Activated CD4-positive, alpha-beta T cell treated with anti-CD3 and anti-CD28 coated beads, Interleukin-2, amount 50 U/mL, for 1 hour (primary cell): ENCODE measurements around the gene ZGRF1.
"Not testable (repeated sequence)": the region's sequence is repeated elsewhere in the genome, so short reads cannot be mapped to it uniquely, and the experiment has no call there.

Experiments used
- DNase-seq: peaks from one replicate; pipeline ENCODE4 v3.0.0-alpha.2; 2020

ZGRF1 gene, protein sequence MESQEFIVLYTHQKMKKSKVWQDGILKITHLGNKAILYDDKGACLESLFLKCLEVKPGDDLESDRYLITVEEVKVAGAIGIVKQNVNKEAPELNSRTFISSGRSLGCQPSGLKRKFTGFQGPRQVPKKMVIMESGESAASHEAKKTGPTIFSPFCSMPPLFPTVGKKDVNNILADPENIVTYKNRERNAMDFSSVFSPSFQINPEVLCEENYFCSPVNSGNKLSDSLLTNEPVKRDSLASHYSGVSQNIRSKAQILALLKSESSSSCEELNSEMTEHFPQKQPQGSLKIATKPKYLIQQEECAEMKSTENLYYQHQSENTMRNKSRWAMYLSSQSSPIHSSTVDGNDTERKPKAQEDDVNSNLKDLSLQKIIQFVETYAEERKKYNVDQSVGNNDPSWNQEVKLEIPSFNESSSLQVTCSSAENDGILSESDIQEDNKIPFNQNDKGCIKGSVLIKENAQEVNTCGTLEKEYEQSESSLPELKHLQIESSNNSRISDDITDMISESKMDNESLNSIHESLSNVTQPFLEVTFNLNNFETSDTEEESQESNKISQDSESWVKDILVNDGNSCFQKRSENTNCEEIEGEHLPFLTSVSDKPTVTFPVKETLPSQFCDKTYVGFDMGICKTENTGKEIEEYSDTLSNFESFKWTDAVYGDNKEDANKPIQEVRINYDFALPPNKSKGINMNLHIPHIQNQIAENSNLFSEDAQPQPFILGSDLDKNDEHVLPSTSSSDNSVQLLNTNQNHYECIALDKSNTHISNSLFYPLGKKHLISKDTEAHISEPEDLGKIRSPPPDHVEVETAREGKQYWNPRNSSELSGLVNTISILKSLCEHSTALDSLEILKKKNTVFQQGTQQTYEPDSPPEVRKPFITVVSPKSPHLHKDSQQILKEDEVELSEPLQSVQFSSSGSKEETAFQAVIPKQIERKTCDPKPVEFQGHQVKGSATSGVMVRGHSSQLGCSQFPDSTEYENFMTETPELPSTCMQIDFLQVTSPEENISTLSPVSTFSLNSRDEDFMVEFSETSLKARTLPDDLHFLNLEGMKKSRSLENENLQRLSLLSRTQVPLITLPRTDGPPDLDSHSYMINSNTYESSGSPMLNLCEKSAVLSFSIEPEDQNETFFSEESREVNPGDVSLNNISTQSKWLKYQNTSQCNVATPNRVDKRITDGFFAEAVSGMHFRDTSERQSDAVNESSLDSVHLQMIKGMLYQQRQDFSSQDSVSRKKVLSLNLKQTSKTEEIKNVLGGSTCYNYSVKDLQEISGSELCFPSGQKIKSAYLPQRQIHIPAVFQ (N-terminal part only)

GRCh38 chr4:112636688-112637551, at the start of gene ZGRF1, which contains the start of gene LARP7:
Gene ZGRF1 (minus strand): TSS chr4:112636909. CDS start chr4:112633176, 3,733 bp downstream.
Gene LARP7 (plus strand): TSS chr4:112637143. CDS start chr4:112644670, 7,527 bp downstream.
- DNase-seq = peak; percentile 97

DNA sequence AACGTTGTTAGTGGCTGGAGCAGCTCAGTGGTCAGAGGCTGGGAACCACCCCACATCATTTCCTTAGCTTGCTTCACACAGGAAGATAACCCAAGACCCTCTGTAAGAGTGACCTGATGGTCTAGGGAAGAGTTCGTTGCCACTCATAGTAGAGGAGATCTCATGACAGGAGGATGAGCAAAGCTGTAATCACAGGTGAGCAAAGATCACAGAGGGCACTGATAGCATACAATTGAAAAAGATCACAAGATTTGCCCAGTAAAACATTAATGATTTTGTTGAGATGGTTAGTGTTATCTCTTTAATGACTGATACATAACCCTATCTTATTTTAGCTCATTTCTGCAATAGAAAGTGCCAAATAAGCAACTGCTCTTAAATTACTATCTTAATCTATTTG, 44.3 kb upstream of the ZGRF1 start:
- no peak for DNase-seq

GRCh38 chr4:112677519-112678091, 40.9 kb upstream of the ZGRF1 start:
- DNase-seq = no peak

DNA sequence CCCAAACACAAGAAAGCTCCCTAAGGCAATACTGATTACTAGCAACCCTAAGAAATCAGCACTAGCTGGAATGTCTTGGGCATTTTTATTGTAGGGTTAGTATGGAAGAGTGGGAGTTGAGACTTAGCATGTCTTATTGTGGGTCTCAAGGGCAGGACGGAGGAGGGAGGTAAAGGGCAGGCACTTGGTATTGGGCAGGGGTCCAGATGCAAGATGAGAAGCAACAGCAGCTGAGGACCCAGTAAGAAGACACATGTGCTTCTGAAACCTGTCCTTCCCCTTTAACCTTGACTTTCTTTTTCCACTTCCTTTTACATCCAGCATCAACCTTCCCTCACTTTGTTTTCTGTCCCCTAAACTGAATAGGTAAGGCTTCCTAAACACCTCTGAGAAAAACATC, 37.7 kb upstream of the ZGRF1 start:
- DNase-seq = no peak

- no peak for DNase-seq
These were observed 37.0 kb upstream of the ZGRF1 start for GRCh38 chr4:112673686-112674085.

- DNase-seq = no peak
These were observed 36.4 kb upstream of the ZGRF1 start for GRCh38 chr4:112673076-112673475.

GRCh38 chr4:112668131-112668530, 31.4 kb upstream of the ZGRF1 start:
- DNase-seq = no peak

- DNase-seq = no peak
These were observed 27.9 kb upstream of the ZGRF1 start for GRCh38 chr4:112664611-112665010.

- not testable (repeated sequence) for DNase-seq
These were observed 19.4 kb upstream of the ZGRF1 start for GRCh38 chr4:112656115-112656514.

DNA sequence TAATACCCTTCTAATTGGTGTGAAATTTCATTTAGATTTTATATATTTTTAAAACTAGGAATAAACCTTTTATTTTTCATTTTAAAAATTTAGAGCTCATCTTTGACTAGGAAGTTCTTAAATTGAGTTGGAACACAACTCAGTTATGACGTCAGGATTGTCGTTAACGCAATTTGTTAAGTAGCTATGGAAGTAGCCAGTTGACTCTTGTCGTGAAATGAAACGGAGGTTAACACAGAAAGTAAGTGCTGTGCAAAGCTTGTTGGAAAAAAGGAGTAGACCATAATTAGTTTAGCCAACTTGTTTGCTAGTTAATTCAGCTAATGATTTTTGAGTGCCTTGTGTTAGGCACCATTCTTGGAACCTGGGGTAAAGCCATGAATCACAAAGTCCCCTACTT, 18.6 kb upstream of the ZGRF1 start:
- DNase-seq = no peak

GRCh38 chr4:112652216-112652615, 15.5 kb upstream of the ZGRF1 start:
- no peak for DNase-seq

DNA sequence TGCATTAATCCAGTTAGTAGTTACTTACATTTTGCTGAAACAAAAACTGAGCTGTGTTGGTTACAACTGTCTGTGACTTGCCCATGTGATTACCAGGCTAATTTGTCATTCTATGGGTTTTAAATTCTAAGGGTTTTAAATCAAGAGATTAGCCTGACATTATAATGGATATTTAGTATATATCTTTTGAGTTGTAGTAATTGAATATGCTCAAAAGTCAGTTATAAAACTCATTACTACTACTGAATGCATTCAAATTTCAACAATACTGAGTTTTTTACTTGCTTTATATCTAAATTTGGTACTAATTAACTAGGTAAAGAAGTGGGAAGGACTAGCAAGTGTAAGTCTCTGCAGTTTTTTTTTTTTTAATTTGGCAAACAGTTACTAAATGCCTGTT, 14.9 kb upstream of the ZGRF1 start:
- no peak for DNase-seq

- no peak for DNase-seq
These were observed 13.6 kb upstream of the ZGRF1 start for GRCh38 chr4:112650332-112650731.

- no peak for DNase-seq
These were observed 12.3 kb upstream of the ZGRF1 start for GRCh38 chr4:112649055-112649408.

- DNase-seq = no peak
These were observed 11.8 kb upstream of the ZGRF1 start for GRCh38 chr4:112648263-112649054.

- no peak for DNase-seq
These were observed 11.1 kb upstream of the ZGRF1 start for GRCh38 chr4:112647785-112648184.

DNA sequence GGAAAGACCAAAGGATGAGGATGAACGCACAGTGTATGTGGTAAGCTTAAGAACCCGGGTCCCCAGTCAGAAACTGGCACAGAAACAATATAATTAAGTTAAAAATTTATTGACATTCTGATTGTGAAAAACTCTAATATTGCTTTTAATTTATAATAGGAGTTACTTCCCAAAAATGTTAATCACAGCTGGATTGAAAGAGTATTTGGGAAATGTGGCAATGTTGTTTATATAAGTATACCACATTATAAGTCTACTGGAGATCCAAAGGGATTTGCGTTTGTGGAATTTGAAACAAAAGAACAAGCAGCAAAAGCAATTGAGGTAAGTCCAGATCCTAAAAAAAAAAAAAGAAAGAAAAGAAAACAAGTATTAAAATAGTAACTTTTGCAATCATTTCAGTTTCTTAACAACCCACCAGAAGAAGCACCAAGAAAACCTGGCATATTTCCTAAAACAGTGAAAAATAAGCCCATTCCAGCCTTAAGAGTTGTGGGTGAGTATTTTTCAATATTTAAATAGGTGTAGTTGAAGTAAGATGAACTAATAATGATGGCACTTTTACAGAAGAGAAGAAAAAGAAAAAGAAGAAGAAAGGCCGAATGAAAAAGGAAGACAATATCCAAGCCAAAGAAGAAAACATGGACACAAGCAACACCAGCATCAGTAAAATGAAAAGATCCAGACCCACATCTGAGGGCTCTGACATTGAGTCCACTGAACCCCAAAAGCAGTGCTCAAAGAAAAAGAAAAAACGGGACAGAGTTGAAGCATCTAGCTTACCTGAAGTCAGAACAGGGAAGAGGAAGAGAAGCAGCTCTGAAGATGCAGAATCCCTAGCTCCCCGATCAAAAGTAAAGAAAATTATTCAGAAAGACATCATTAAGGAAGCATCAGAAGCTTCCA, 10.2 kb upstream of the ZGRF1 start:
- DNase-seq = no peak

GRCh38 chr4:112645541-112646329, 9.0 kb upstream of the ZGRF1 start:
- DNase-seq = no peak
